Measurements from ENCODE around the gene MRC1.

MRC1 gene

GRCh38 chr10:17808971-17809841 is at the start of gene MRC1:
Gene MRC1 (plus strand): TSS chr10:17809348. CDS start chr10:17809466, 118 bp downstream.
- DNase-seq = no peak

DNA sequence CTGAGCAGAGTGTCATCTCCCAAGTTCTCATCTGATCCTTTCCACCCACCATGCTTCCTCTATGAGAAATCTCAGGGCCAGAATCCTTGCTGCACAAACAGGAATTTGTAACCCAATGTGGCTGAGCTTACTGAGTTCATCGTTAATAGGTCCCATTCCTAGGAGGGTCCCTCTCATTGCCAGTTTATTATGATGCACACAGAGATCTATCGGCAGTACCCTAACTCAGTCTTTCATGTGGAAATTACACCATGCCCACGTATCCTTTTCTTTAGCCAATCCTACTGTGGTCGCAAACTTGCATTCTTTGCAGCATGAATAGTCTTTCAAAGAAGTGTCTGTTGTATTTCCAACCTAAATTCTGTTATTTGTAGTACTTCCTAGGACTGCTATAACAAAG is 45.0 kb upstream of the MRC1 start:
- no peak for DNase-seq

DNA sequence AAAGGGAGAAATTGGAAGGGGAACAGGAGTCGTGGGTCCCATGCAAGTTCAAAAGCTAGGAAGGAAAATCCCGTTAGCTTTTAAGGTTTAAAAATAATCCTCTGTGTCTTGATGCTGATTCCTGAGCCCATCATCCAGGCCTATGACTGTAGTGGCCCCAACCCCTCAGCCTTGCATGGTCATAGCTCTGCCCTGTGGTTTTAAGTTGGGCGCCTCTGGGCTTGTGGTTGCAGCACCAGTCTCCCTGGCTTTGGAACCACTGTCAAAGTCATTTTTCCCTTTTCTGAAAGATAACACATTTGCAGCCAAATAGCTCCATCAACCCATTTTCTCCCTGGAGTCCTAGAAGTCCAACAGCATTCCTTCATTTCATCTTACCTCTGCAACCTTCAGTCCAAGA is 43.5 kb upstream of the MRC1 start:
- DNase-seq = no peak

DNA sequence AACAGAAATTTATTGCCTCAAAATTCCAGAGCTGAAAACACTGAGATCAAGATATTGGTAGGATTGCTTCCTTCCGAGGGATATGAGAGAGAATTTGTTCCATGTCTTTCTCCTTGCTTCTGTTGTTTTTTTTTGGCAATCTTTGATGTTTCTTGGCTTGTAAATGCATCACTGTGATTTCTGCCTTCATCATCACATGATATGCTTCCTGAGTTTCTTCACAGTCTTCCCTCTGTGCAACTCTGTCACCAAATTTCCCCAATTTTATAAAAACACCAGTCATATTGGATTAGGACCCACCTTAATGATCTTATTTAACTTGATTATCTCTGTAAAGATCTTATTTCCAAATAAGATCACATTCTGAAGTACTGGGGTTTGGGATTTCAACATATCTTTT is 42.4 kb upstream of the MRC1 start:
- DNase-seq = no peak

GRCh38 chr10:17768496-17768895 is 40.7 kb upstream of the MRC1 start:
- DNase-seq = no peak

DNA sequence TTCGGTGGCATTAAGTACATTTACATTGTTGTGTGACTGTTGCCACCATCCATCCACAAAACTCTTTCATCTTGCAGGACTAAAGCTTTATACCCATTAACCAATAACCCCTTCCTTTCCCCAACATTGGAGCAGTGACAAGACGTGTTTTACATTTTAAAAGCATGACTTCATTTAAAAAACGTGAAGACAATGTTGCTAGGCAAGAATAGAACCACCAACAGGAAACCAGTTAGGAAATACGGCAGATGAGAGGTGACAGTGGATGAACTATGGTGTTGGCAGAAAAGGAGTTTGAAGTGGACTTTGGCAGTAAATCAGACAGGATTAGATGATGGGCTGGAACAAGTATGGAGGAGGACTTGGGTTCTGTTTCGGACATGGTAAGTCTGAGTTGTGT is 40.2 kb upstream of the MRC1 start:
- DNase-seq = no peak

GRCh38 chr10:17771017-17771416 is 38.1 kb upstream of the MRC1 start:
- DNase-seq = no peak

DNA sequence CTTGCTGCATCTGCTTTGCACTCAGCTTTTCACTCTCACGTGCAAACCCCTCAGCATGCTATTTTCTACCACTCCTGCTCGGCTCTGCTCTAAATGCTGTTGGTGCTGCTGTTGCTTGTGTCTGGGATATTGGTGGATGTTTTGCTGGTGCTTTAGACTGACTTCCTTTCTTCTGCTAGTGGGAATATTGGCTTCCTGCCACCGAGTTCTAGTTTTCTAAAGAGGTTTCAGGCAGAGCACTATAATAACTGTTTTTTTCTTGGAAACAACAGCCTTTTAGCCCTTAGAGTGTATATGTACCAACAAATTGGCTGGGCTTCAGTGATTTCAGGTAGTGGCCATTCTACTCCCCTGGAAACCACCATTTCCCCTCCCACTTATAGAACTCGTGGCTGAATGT is 29.4 kb upstream of the MRC1 start:
- no peak for DNase-seq

DNA sequence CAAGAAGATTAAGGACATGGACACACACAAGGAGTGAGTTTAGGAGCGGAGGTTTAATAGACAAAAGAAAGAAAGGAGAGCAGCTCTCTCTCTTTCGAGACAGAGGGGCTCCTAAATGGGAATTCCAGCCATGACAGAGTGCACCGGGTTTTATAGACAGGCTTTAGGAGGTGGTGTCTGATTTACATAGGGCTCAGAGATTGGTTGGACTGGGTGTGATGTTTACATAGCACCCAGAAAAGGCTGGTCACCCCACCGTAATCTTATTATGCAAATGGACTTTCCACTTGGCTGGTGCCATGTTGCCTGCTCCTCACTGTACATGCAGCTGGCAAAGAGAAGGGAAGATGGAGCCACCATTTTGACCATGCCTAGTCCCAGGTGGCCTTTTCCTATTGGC is 28.4 kb upstream of the MRC1 start:
- no peak for DNase-seq

- no peak for DNase-seq
Measured at GRCh38 chr10:17781856-17782255, 27.3 kb upstream of the MRC1 start.

DNA sequence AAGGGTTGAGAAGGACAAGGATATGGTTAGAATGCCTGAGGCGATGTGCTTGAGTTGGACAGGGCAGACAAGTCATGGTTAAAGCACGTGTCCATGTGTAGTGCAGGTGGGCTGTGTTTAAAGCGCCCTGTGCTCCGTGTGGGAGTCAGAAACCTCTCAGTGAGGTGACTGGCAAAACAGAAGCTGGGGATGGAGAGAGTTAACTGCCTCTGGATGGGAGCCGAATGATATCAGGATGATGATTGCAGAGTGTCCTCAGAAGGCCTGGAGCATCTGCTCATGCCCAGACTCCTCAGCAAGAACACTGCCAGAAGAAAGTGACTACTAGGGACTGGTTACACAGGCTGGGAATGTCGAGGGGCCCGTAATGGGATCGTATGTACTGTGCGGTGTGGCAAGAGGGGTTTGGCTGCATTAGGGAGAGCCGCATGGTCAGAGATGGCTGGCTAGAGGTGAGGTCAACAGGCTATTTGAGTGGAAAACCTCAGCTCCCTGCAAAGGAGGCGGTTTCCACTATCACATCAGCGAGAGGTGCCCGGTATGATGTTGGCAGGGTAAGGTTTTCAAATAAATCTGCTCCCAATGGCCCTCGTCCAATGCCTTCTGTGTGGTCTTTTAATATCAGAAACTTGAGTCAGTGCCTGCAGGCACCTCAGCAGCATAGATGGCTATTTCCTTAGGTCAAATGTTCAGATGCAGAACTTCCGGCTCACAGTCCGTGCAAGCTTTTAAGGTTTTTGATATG is 26.1 kb upstream of the MRC1 start:
- DNase-seq = no peak

GRCh38 chr10:17783751-17784150 is 25.4 kb upstream of the MRC1 start:
- DNase-seq = no peak

GRCh38 chr10:17784688-17785087 is 24.5 kb upstream of the MRC1 start:
- no peak for DNase-seq

DNA sequence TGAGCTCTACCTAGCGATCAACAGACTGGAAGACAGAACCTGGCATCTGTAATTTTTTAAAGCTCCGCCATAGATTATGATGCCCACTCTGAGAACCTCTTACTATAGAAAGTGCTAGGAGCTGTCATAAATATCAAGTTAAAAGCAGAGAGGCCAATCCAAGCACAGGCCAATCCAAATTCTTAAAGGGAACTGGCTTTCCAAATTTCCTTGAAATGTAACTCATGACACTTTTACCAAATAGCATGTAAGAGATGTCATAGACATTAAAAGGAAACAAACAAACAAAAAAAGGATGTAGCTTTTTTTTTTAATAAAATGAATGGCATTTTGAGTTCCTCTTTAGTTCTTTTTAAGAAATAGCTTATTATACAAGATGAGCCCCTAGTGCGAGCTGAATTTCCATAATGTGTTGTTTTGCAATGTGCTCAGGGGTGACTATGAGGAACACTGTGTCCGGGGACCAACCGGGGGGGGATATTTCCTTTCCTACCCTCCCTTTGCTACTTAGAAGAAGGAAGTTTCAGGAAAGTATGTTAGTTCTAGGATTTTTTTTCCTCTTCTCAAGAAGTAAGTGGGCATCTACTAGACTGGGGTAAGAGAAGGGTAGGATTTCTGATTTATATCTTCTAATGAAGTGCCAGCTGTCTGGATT is 23.7 kb upstream of the MRC1 start:
- DNase-seq = no peak

DNA sequence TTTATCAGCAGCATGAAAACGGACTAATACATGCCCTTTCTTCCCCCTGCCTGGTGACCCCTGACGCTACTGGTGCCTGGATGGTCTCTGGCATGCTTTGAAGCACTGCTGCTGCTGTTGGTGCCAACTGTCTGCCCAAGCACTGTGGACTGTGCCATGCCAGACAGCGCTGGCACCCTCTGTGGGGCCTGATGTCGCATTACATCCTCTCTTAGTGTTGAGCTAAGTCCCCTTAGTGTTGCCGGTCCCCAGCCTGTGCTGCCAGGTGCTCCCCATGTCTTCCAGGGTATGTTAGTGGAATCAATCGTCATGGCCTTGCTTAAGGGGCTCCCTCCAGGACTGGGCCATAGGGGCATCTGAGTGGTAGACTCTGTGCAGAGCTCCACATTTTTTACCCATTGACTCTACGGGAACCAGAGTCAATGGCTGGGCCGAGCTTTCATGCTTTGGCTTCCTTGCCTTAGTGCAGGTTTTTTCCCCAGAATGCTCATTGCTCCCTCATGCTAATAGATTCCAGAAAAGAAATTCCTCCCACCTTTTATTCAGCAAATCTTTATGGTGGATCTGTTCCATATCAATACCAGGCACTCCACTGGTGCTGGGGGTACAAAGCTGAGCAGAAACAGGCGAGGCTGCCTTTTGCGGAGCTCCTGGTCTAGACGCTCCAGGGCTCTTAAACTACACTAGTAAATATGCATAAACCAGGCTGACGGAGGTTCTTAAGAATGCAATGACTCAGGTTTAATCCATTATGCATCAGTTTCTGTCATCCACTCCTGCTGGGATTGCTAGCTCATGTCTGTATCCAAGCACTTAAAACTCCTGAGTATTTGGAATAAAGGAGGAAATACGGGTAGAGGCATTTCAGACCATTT is 21.8 kb upstream of the MRC1 start:
- no peak for DNase-seq

GRCh38 chr10:17788646-17789045 is 20.5 kb upstream of the MRC1 start:
- no peak for DNase-seq

DNA sequence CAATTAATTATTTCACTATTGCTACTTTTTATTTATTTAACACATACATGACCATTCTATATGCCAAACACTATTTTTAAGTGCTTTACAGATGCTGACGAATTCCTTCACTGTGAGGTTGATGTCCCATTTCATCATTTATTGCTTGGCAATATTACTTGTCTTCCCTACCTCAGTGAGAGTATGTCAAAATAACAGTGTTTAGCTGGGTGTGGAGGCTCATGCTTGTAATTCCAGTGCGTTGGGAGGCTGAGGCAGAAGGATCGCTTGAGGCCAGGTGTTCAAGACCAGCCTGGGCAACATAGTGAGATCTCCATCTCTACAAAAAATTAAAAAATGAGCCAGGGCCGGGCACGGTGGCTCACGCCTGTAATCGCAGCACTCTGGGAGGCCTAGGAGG is 19.8 kb upstream of the MRC1 start:
- DNase-seq = no peak

- no peak for DNase-seq
Measured at GRCh38 chr10:17790651-17791050, 18.5 kb upstream of the MRC1 start.

- DNase-seq = no peak
Measured at GRCh38 chr10:17792991-17793390, 16.2 kb upstream of the MRC1 start.

GRCh38 chr10:17793823-17794644 is 15.1 kb upstream of the MRC1 start:
- DNase-seq = no peak

- DNase-seq = no peak
Measured at GRCh38 chr10:17795083-17795482, 14.1 kb upstream of the MRC1 start.
